ES-I3 (cell line): ENCODE results near the gene INSIG2.

Source experiments
- H3K36me3 ChIP-seq: 2 replicates; pipeline ENCODE4 v1.6.1; 2013; ENCODE audit warnings: mild to moderate bottlenecking, low read length, control low read depth, moderate library complexity; ENCODE audit not compliant: insufficient read depth
- H3K4me1 ChIP-seq: 2 replicates; pipeline ENCODE4 v1.6.1; 2013; ENCODE audit warnings: mild to moderate bottlenecking, control low read depth, low read length; ENCODE audit not compliant: insufficient read depth
- H3K9ac ChIP-seq: 2 replicates; pipeline ENCODE4 v1.6.1; 2013; ENCODE audit warnings: low read depth, mild to moderate bottlenecking, low read length, moderate library complexity
- H3K9me3 ChIP-seq: 2 replicates; pipeline ENCODE4 v1.6.1; 2013; ENCODE audit warnings: mild to moderate bottlenecking, low read length, moderate library complexity; ENCODE audit not compliant: control insufficient read depth, insufficient read depth

The INSIG2 gene

DNA sequence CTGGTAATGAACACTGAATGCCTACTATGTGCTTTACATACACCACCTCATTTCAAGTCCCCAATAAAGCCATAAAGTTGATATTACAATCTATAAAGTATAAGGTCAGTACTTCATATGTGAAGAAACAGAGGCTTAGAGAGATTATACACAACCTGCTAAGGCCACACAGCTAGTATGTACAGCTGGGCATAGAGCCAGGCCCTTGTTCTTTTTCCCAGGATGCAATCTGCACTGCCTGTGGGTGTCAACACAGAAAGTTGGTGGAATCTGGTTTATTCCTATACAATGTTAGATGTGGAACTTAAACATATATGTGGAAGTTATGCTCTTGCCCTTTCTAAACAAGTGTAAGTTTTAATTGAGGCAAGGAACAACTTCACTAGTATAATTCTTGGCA lies 32.8 kb downstream of the INSIG2 start:
- Histone ChIP-seq H3K4me1 (peaks cover 9% of the 10 kb centered on the region; the same call in 1 of the 2 replicates), H3K9ac (no peak overlapping the region), H3K36me3 (no peaks in the 10 kb centered on the region; the same call in 1 of the 2 replicates), H3K9me3 (no peaks in the 10 kb centered on the region)

DNA sequence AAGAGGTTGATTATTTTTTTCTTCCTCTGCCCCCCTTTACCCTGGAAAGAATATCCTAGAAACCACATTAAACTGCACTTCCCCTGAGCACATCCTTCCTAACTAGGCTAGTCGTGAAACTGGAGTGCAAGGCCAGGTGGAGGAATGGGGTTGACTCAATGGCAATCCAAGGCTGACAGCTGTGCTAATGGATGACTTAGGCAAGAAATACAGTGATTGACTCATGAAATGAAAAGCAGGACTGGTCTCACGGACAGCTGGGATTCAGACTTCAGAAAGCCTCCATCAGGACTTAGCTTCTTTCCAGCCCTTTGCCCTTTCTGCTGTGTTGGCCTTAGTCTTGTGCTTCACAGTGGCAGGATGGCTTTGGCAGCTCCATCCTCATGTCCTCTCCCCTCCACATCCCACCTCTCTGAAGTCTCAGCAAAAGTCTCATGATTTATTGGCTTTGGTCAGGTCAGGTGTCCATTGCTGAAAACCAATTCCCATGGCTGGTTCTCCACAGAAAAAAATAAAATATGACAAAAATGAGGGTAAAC lies 33.8 kb downstream of the INSIG2 start:
- H3K9me3 ChIP-seq, result no peaks in the 10 kb centered on the region
- H3K9ac ChIP-seq, result no peak overlapping the region
- H3K36me3 ChIP-seq, result no peaks in the 10 kb centered on the region
- H3K4me1 ChIP-seq, result peaks cover 9% of the 10 kb centered on the region; the same call in 1 of the 2 replicates

DNA sequence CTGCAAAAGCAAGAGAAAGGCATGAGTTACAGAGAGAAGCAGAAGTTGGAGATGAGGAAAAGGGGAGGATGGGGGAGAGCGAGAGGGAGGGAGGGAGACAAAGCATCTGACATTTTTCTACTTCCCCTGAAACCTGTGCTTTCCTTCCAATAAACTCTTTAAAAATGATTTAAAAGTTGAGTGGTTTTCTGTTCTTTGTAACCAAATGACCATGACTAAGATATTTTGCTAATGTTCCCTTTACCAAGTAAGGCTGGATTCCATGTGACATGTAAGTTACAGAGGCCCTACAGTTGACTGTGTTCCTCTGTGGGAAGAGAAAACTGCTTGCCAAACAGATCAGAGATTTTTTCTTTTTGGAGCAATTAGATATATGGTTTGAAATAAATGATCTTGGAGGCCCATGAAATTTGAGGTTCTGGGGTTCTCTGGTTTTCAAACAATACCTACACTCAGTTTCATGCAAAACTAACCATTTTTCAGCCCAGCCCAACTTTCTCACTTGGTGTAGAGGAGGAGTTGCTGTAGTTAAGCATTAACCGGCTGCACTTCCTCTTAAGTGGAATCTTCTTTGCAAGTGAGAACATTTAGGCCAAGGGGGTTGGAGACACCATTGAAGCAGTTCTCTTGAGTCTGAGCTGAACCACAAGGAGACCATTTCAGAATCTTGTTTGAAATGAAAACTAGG lies 34.5 kb downstream of the INSIG2 start:
- no peaks in the 10 kb centered on the region for H3K9me3 ChIP-seq
- H3K9ac ChIP-seq, result no peak overlapping the region
- peaks cover 9% of the 10 kb centered on the region; the same call in 1 of the 2 replicates for H3K4me1 ChIP-seq
- H3K36me3 ChIP-seq, result no peaks in the 10 kb centered on the region

DNA sequence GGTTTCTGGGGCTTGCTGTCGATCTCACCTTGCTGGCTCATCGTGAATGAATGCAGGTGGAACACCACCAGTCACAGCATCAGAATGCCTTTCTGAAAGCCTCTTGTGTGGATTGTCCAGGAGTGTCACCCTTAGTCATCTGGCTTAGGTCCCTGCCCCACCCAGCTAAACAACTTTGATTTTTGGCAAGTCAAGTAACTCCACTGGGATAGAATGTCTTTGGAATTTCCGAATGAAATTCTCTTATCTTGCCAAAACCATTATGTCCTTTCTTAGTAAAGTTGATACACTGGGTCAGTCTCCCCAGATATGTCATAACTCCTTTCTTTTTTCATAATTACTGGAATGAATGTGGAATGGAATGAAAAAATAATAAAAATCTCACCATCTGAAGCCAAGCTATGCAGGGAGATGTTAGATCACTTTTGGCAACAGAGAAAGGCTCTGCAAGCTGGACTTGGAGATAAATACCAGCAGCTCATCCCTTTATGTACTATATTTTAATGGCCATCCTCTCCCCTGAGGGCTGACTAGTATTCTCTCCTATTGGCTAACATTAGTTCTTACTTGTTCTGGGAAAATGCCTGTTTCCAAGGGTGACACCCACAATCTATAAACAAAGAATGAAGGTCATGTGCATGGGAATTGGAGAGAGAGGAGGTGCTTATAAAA lies 35.4 kb downstream of the INSIG2 start:
- H3K36me3 ChIP-seq, result no peaks in the 10 kb centered on the region
- no peak overlapping the region for H3K9ac ChIP-seq
- H3K9me3 ChIP-seq, result no peaks in the 10 kb centered on the region
- H3K4me1 ChIP-seq, result peaks cover 9% of the 10 kb centered on the region; the same call in 1 of the 2 replicates

DNA sequence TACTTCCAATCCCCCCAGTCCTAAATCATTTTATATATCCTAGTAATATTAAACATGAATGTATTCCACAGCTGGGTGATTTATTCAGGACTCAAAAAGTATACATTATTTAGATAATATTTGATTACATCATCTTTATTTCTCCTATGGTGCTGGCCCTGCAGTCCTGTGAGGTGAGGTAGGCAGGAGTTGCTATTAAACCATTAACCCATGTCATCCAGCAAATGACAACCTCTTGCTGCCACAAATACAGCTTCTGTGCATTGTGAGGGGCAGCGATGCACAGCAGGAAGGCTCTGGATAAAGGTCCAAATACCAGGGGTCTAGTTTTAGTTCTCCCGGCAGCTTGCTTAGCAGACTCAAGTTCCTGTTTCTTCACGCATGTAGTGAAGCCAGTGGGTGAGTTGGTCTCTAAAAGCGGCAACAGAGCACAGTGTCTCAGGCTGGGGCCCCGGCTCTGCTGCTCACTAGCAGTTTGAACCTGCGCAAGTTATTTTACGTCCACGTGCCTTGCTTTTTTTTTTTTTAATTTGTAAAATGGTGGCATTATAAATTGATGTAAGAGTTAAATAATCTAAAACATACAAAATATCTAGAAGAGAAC lies 36.1 kb downstream of the INSIG2 start:
- Histone ChIP-seq H3K9ac (no peak overlapping the region), H3K4me1 (peaks cover 9% of the 10 kb centered on the region; the same call in 1 of the 2 replicates), H3K36me3 (no peaks in the 10 kb centered on the region), H3K9me3 (no peaks in the 10 kb centered on the region)

DNA sequence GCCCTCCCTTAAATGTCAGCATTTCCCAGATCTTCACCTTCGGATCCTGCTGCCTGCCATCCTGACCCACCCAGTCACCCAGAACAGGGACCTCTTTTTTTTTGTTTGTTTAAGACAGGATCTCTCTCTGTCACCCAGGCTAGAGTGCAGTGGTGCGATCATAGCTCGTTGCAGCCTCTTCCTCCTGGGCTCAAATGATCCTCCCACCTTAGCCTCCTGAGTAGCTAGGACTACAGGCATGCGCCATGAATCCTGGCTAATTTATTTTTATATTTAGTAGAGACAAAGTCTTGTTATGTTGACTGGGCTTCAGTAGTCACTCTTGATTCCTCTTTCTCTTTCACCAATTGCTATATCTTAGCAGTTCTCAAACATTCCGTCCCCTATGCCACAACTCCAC lies 39.0 kb downstream of the INSIG2 start:
- no peak overlapping the region for H3K9ac ChIP-seq
- H3K9me3 ChIP-seq, result no peaks in the 10 kb centered on the region
- H3K4me1 ChIP-seq, result peaks cover 9% of the 10 kb centered on the region; the same call in 1 of the 2 replicates
- no peaks in the 10 kb centered on the region for H3K36me3 ChIP-seq

DNA sequence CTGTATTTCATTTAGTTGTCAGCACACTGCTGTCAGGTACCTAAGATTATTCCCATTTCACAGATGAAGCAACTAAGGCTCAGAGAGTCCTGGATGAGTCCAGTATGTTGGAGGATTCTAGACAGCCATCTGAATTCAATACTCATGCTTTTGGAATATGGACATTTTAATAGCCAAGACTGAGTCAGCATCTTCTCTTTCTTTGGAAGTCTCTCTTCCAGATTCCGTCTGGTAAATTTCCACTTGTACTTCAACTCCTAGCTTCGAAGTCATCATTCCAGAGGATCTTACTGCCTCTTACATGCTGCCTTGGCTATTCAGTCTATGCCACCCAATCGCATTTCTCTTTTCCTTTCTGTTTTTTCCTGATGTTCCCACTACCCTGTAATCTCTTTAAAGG lies 40.6 kb downstream of the INSIG2 start:
- Histone ChIP-seq H3K9ac (no peak overlapping the region), H3K4me1 (no peaks in the 10 kb centered on the region), H3K9me3 (no peaks in the 10 kb centered on the region), H3K36me3 (no peaks in the 10 kb centered on the region)

DNA sequence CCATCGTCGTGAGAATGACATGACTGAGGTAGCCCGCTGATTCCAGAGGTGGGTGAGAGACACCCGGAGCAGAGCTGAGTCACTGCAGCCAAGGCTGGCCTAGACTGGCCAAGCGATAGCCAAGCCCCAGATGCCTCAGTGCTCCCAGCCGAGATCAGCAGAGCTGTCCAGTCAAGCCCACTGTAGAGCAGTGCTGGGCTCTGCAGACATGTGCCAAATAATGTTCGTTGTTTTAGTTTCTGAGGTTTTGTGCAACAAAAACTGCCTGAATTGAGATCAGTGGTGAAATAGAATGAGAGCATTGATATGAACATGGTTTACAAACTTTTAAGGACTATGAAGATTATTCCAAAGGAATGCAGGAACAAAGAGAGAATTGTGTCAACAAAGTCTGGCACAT lies 42.1 kb downstream of the INSIG2 start:
- Histone ChIP-seq H3K4me1 (no peaks in the 10 kb centered on the region), H3K9ac (no peak overlapping the region), H3K9me3 (no peaks in the 10 kb centered on the region), H3K36me3 (no peaks in the 10 kb centered on the region)

DNA sequence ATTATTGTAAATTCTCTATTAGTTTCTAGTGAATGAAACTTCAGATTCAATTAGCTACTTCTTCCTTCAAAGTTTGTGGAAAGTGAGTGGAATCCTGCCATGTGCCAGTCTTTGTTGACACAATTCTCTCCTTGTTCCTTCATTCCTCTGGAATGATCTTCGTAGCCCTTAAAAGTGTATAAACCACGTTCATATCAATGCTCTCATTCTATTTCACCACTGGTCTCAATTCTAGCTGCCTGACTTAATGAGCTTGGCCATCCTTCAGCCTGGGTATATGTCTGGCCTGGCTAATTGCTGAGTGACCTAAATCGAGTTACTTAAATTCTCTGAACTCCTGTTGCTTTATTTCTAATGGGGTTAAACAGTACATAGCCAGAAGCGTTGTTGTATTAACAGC lies 43.5 kb downstream of the INSIG2 start:
- H3K9me3 ChIP-seq, result no peaks in the 10 kb centered on the region
- H3K9ac ChIP-seq, result no peak overlapping the region

DNA sequence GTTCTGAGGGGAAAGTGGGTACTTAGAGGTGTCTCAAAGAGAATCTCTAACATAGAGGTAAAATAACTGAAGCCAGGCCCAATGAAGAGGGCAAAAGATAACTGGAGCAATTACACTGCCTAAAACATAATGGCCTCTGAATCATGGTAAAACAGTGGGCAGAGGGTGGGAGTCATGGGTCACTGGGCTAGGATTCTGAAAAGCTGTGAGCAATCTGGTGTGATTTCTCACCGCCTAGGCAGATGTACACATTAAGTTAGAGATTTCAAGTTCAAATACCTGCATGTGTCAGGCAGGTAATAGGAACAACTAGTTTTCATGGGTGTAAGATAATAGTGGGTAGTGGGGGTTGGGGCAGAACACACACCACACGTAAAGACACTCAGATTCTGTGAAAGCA lies 45.6 kb downstream of the INSIG2 start:
- Histone ChIP-seq H3K9ac (no peak overlapping the region), H3K9me3 (no peaks in the 10 kb centered on the region), H3K36me3 (no peaks in the 10 kb centered on the region), H3K4me1 (no peaks in the 10 kb centered on the region)

More for the DNA sequence above, 43.5 kb downstream of the INSIG2 start:
- H3K36me3 ChIP-seq, result no peaks in the 10 kb centered on the region
- H3K4me1 ChIP-seq, result no peaks in the 10 kb centered on the region

DNA sequence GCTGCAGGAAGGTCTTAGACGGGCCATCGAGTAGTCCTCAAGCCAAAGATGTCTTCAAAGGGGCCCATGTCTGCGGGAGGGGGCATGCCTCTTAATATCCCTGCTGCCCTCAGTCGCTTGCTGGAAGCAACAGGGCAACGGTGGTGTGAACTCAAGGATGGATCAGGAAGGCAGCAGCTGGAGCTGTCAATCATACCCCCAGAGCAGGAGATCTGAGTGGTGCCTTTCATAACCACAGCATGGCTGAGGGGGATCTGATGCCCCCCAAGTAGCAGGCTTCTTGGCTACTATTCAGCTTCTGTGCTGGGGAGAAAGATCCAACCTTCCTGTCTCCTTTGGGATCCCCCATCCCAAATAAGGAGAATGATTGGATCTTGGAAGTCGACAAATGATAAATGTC lies 46.4 kb downstream of the INSIG2 start:
- H3K9me3 ChIP-seq, result no peaks in the 10 kb centered on the region
- no peaks in the 10 kb centered on the region for H3K4me1 ChIP-seq
- H3K36me3 ChIP-seq, result no peaks in the 10 kb centered on the region
- no peak overlapping the region for H3K9ac ChIP-seq

DNA sequence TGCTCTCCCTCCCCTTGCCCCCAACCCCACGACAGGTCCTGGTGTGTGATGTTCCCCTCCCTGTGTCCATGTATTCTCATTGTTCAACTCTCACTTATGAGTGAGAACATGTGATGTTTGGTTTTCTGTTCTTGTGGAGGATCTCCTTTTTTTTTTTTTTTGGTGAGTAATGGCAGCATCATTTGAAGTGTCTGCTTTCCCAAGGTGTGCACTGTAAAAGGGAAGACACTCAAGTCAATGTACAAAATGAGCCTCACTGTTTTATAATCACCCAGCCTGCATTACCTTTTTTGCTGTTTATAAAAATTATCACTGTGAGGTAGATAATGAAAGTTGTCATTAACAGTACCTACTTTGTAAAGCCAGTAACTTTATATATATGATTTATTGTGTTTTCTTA lies 56.9 kb downstream of the INSIG2 start:
- Histone ChIP-seq H3K36me3 (no peaks in the 10 kb centered on the region), H3K9me3 (no peaks in the 10 kb centered on the region), H3K9ac (no peak overlapping the region), H3K4me1 (no peaks in the 10 kb centered on the region)

DNA sequence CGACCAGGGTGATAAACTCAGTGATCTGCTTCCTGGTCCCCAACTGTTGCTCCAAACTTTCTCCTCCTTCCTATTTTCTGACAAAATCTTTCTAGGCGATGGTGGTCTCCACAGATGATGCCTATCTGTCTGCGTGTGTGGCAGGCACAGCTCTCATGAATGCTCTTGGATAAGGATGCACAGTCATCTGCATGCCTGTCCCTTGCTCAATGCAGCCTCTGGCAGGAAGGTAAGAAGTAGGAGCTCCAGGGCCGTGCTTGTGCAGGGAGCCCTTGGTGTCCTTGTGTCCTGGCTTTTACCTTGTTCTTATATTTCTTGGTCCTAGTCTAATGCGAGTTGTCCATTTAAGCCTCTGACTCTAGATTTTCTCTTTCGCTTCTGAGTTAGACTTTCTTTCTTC lies 57.5 kb downstream of the INSIG2 start:
- H3K9ac ChIP-seq, result no peak overlapping the region
- H3K36me3 ChIP-seq, result no peaks in the 10 kb centered on the region
- H3K9me3 ChIP-seq, result no peaks in the 10 kb centered on the region
- no peaks in the 10 kb centered on the region for H3K4me1 ChIP-seq

DNA sequence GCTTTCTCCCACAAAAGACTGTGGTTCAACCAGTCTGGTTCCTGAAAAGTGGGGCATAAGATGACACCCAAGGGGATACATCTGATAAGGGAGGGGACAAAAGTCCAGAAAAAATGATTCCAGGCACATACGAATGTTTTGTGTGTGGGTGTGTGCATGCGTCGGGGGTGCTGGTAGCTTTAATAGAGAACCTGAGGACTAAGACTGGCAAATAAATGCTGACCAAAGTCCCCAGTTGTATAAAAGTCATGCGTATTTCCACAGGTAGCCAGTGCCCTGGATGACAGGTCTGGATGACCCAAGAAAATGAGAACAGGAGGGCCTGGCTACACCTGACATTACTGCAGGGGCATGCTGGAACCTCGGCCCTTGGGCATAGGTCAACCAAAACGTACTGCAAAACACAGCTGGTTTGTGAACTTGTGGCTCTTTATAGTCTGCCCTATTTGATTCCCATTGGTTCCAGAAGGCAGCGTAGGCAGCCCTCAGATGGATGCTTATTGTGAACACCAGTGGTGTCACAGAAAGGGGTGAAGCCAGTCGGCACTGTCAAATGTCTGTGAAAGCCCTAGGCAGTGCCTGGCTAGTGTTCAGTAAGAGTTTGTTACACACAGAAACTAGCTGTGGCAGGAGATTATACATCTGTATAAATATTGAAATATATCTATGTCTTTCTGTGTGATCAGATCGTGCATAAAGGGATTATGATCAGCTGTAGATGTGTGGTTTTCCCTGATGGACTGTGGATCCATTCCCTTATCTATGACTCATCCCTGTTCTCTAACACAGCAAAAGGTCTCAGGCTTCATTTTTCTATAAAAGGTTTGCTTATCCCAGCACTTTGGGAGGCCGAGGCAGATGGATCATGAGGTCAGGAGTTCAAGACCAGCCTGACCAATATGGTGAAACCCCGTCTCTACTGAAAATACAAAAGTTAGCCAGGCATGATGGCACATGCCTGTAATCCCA lies 58.3 kb downstream of the INSIG2 start:
- Histone ChIP-seq H3K36me3 (no peaks in the 10 kb centered on the region), H3K9me3 (no peaks in the 10 kb centered on the region), H3K4me1 (no peaks in the 10 kb centered on the region), H3K9ac (no peak overlapping the region)
